Spleen (tissue), 11 donors: ENCODE results near the gene RAP1B. TPM values are rescaled to one million over a fixed set of nuclear protein-coding genes. Genes with fewer than 3 reads are reported as not detected.

Experiments
- DNase-seq: peaks from one replicate; pipeline ENCODE4 v3.0.0-alpha.2; 2020
- H3K27ac ChIP-seq, 8 donors: fragments of 200-600 bp; sonication (generic) in 7 of 8; 1 replicate in 4 of 8; 2 replicates in 4 of 8; pipeline versions ENCODE4 v1.5.0 to v1.8.0; 2016 to 2021; ENCODE audit warnings: inconsistent platforms in 4 of 8, mild to moderate bottlenecking in 4 of 8, moderate library complexity in 1 of 8
- H3K27me3 ChIP-seq, 7 donors: fragments of 200-600 bp; sonication (generic) in 6 of 7; replicated peaks in 1 of 7; 1 replicate in 4 of 7; 2 replicates in 3 of 7; pipeline versions ENCODE4 v1.5.0 to v1.8.0; 2016 to 2021; ENCODE audit warnings: inconsistent platforms in 3 of 7, mild to moderate bottlenecking in 1 of 7
- H3K36me3 ChIP-seq, 6 donors: fragments of 200-600 bp; sonication (generic) in 5 of 6; 1 replicate in 4 of 6; 2 replicates in 2 of 6; pipeline versions ENCODE4 v1.5.0 to v1.8.0; 2016 to 2021; ENCODE audit warnings: inconsistent platforms in 2 of 6
- H3K4me1 ChIP-seq, 6 donors: fragments of 200-600 bp; sonication (generic) in 5 of 6; 1 replicate in 3 of 6; 2 replicates in 3 of 6; pipeline versions ENCODE4 v1.5.0 to v1.8.0; 2016 to 2021; ENCODE audit warnings: inconsistent platforms in 3 of 6
- H3K4me3 ChIP-seq, 8 donors: fragments of 200-600 bp; sonication (generic) in 7 of 8; 1 replicate in 4 of 8; 2 replicates in 4 of 8; pipeline versions ENCODE4 v1.5.0 to v1.8.0; 2016 to 2021; ENCODE audit warnings: inconsistent platforms in 4 of 8, mild to moderate bottlenecking in 4 of 8, moderate library complexity in 2 of 8
- H3K9me3 ChIP-seq, 8 donors: fragments of 200-600 bp; sonication (generic) in 7 of 8; 1 replicate in 4 of 8; 2 replicates in 4 of 8; pipeline versions ENCODE4 v1.5.0 to v1.8.0; 2016 to 2021; ENCODE audit warnings: inconsistent platforms in 4 of 8
- POLR2A ChIP-seq, 3 donors: fragments of 450-650 bp; IDR thresholded peaks; one replicate each; pipeline ENCODE4 v1.5.1; 2017; ENCODE audit warnings: antibody characterized with exemption in 3 of 3, mild to moderate bottlenecking in 1 of 3
- POLR2AphosphoS5 ChIP-seq, 3 donors: sonication (generic); formaldehyde crosslinking; IDR thresholded peaks; one replicate each; pipeline ENCODE4 v1.5.1; 2017; ENCODE audit warnings: antibody characterized with exemption in 3 of 3
- WGBS, 5 donors: extraction: QIAGEN DNeasy Blood & Tissue Kit in 3 of 5; methylation state at CpG; one replicate each; pipeline versions ENCODE4 v1.1.5 to v1.1.7; 2013 to 2018; 5-methylcytosine and 5-hydroxymethylcytosine counted together
- intact Hi-C: fragments of 100-400 bp; cut with DNase I; formaldehyde crosslinking; loops from one replicate; pipeline ENCODE4 v1.15.0; 2023; ENCODE audit warnings: low total_unique reads
- polyA plus RNA-seq, 3 donors: library from polyadenylated mRNA; stranded (reverse); fragments of 200-250 nt; gene quantifications; one replicate each; pipeline ENCODE4 v1.2.1, GENCODE V29; 2013
- total RNA-seq, 7 donors: library from RNA; depleted of rRNA in 3 of 7; stranded (reverse); fragments of >200 nt in 3 of 7; fragmentation: NEBNext Ultra II Directional in 4 of 7; extraction: Animal tissue kit (Norgen Biotek cat#: 25700) in 4 of 7; gene quantifications; one replicate each; pipeline versions ENCODE4 v1.1.0 to v1.2.1, GENCODE V29; 2016 to 2021
- TF ChIP-seq, protein P1 (sequence below), 11 experiments: fragments of 200-600 bp in 7 of 11; fragments of 450-650 bp in 4 of 11; sonication (generic) in 4 of 11; IDR thresholded peaks in 8 of 11; conservative IDR thresholded peaks in 3 of 11; 1 replicate in 7 of 11; 2 replicates in 4 of 11; pipeline versions ENCODE4 v1.4.0 to v1.8.0; 2016 to 2021; ENCODE audit warnings: antibody characterized with exemption in 11 of 11, inconsistent platforms in 4 of 11, mild to moderate bottlenecking in 1 of 11
- donor health status: healthy with polysubstance abuse.
- donor health status: DM: no; HTN: no; CAD: no; lungs with moderate emphysema.
- donor health status: DM: no; HTN: no; CAD: no.
- donor health status: Bipolar disorder and iron deficiency.
- donor health status: healthy.
- donor health status: DM: no; HTN: no; CAD: no.
- donor health status: DM: yes; HTN: yes; CAD: no.

Gene RAP1B
- total and polyA plus RNA-seq, 10 donors = 107 to 321 (median 235) TPM

DNA sequence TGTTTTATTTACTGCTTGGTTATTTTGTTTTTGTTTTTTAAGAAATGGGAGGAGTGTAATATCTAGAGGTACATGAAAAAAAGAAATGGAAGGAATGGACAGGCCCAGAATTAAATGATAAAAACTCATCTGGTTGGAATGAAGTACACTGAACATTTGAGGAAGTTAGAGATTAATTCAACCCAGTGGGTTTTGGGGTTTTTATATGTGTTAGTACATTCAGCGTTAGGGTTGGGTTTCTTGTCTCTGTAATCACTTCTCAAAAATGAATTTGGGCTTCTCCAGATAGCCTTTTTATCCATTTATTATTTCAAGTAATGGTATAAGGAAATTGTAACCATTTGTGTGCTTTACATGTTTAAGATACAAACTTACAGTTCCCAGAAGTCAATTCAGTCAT lies 56.6 kb downstream of the RAP1B start:
- no peaks in the 10 kb centered on the region for H3K9me3 ChIP-seq
- TF ChIP-seq, protein P1, sequence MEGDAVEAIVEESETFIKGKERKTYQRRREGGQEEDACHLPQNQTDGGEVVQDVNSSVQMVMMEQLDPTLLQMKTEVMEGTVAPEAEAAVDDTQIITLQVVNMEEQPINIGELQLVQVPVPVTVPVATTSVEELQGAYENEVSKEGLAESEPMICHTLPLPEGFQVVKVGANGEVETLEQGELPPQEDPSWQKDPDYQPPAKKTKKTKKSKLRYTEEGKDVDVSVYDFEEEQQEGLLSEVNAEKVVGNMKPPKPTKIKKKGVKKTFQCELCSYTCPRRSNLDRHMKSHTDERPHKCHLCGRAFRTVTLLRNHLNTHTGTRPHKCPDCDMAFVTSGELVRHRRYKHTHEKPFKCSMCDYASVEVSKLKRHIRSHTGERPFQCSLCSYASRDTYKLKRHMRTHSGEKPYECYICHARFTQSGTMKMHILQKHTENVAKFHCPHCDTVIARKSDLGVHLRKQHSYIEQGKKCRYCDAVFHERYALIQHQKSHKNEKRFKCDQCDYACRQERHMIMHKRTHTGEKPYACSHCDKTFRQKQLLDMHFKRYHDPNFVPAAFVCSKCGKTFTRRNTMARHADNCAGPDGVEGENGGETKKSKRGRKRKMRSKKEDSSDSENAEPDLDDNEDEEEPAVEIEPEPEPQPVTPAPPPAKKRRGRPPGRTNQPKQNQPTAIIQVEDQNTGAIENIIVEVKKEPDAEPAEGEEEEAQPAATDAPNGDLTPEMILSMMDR (IDR thresholded peaks at IDR 0.05 in 8 of 11, conservative IDR thresholded peaks at IDR 0.05 in 3 of 11) = no peak
- no peak for TF ChIP-seq POLR2A (IDR thresholded peaks at IDR 0.05)
- TF ChIP-seq POLR2AphosphoS5 (IDR thresholded peaks at IDR 0.05) = no peak
- no peak for DNase-seq
- H3K36me3 ChIP-seq = peaks cover 0 to 40% (median 11%) of the 10 kb centered on the region in 6 donors
- H3K27me3 ChIP-seq = no peaks in the 10 kb centered on the region
- H3K4me1 ChIP-seq = peaks cover 0 to 34% (median 16%) of the 10 kb centered on the region in 6 donors
- intact Hi-C loops = no loop called here
- peak overlapping the region in 5 of 8 donors; percentile 21 to 66 (median 31) for H3K27ac ChIP-seq
- no peak overlapping the region for H3K4me3 ChIP-seq
- 26 to 43% (median 32%) methylated on average over 1 of the region's 1 CpG for WGBS, 5 donors

DNA sequence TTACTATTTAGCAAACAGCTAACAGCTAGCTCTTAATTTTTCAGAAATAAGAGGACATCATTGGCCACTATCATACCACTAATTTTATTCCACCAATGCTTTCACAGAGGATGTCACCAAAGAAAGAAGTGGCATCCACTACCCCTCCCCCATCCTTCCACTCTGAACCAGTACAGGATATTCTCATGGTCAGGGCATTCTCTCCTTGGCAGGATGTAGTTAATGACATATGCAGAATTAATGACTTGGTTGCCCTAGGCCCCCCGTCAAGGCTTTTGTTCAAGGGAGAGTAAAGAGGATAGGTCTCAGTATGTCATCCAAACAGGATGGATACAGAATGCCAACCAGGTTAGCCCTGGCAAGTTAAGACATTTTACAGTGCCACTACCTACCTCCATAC lies 57.2 kb downstream of the RAP1B start:
- intact Hi-C loops = no loop called here
- WGBS, 5 donors = 33 to 50% (median 39%) methylated on average over 1 of the region's 1 CpG
- no peak for DNase-seq
- no peak overlapping the region for H3K4me3 ChIP-seq
- H3K4me1 ChIP-seq = peaks cover 0 to 35% (median 16%) of the 10 kb centered on the region in 6 donors
- no peaks in the 10 kb centered on the region for H3K9me3 ChIP-seq
- TF ChIP-seq, protein P1 (IDR thresholded peaks at IDR 0.05 in 8 of 11, conservative IDR thresholded peaks at IDR 0.05 in 3 of 11) = no peak
- TF ChIP-seq POLR2AphosphoS5 (IDR thresholded peaks at IDR 0.05) = peak in 1 of 3 donors; percentile 70
- H3K36me3 ChIP-seq = peaks cover 0 to 34% (median 6%) of the 10 kb centered on the region in 6 donors
- no peaks in the 10 kb centered on the region for H3K27me3 ChIP-seq
- H3K27ac ChIP-seq = peak overlapping the region in 5 of 8 donors; percentile 21 to 66 (median 31)

DNA sequence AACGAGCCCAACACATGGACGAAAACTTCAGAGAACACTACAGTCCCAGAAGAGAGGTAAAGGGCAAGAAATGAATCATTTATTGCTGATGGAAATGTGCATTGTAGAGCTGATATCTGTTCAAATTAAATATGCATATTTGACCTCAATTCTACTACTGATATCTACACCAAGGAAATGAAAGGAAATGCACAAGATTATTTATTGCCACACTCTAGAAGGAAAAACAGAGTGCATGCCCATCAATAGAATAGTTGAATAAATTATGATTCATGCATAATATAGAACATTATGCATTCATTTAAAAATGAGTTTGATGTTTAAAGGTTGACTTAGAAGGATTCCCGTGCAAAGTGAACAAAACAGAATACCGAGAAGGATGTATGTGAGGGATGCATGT lies 60.5 kb downstream of the RAP1B start:
- Histone ChIP-seq H3K27ac (no peak overlapping the region), H3K9me3 (no peaks in the 10 kb centered on the region), H3K4me1 (peaks cover 0 to 63% (median 32%) of the 10 kb centered on the region in 6 donors), H3K27me3 (no peaks in the 10 kb centered on the region), H3K36me3 (peaks cover 0 to 4% (median 0%) of the 10 kb centered on the region in 6 donors), H3K4me3 (no peak overlapping the region)
- 80 to 96% (median 92%) methylated on average over 4 of the region's 4 CpGs for WGBS, 5 donors
- DNase-seq = no peak
- intact Hi-C loops = no loop called here
- TF ChIP-seq, protein P1 (IDR thresholded peaks at IDR 0.05 in 8 of 11, conservative IDR thresholded peaks at IDR 0.05 in 3 of 11) = no peak
- TF ChIP-seq POLR2AphosphoS5 (IDR thresholded peaks at IDR 0.05) (no peak), POLR2A (IDR thresholded peaks at IDR 0.05) (no peak)

DNA sequence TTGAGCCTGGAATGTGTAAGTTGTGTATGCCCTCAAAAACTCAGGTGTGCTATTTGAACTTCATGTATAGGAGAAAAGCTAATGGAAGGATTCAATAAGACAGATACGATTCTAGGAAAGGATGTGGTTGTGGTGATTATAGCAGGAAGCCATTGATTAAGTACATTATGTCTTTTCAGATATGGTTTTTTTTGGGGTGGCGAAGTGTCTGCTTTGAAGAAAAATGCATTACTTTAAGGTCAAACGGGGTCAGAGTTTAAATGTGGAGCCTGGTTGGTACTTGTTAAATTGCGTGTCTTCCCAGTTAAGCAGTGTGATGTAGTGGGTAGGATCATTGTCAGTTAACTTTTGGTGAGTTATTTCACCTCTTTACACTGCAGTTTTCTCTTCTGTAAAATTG lies 63.1 kb downstream of the RAP1B start:
- H3K4me3 ChIP-seq = no peak overlapping the region
- peaks cover 0 to 40% (median 20%) of the 10 kb centered on the region in 6 donors for H3K4me1 ChIP-seq
- TF ChIP-seq POLR2AphosphoS5 (IDR thresholded peaks at IDR 0.05) = peak in 1 of 3 donors; percentile 7
- no peak for TF ChIP-seq POLR2A (IDR thresholded peaks at IDR 0.05)
- DNase-seq = no peak
- 60 to 68% (median 66%) methylated on average over 4 of the region's 4 CpGs for WGBS, 5 donors
- no peaks in the 10 kb centered on the region for H3K9me3 ChIP-seq
- peak overlapping the region in 4 of 8 donors; percentile 15 to 69 (median 56) for H3K27ac ChIP-seq
- no peaks in the 10 kb centered on the region for H3K36me3 ChIP-seq
- intact Hi-C loops = no loop called here
- H3K27me3 ChIP-seq = no peaks in the 10 kb centered on the region

DNA sequence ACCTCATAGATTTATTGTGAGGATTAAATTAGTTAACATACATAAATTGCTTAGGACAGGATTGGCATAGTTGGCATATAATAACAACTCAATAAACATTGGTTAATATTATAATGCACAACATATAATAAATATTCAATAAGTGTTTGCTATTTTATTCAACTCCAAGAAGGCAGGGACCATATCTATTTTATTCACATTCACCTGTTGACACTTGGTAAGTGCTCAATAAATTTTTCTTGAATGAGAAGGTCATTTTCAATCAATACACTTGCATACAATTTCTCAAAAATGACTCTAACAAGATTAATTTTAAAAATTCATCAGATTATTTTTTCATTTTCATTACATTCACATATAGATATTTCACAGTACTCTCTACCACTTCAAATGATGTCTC lies 63.7 kb downstream of the RAP1B start:
- H3K27me3 ChIP-seq = no peaks in the 10 kb centered on the region
- no peak for DNase-seq
- H3K36me3 ChIP-seq = no peaks in the 10 kb centered on the region
- intact Hi-C loops = no loop called here
- H3K4me1 ChIP-seq = peaks cover 0 to 38% (median 20%) of the 10 kb centered on the region in 6 donors
- peak overlapping the region in 5 of 8 donors; percentile 31 to 69 (median 65) for H3K27ac ChIP-seq
- no peaks in the 10 kb centered on the region for H3K9me3 ChIP-seq
- TF ChIP-seq, protein P1 (IDR thresholded peaks at IDR 0.05 in 8 of 11, conservative IDR thresholded peaks at IDR 0.05 in 3 of 11) = no peak
- TF ChIP-seq POLR2AphosphoS5 (IDR thresholded peaks at IDR 0.05) = no peak
- no peak for TF ChIP-seq POLR2A (IDR thresholded peaks at IDR 0.05)
- H3K4me3 ChIP-seq = no peak overlapping the region
